H1 (cell line): Measurements from ENCODE around the gene AP1M1. TPM values are rescaled to one million over a fixed set of nuclear protein-coding genes. Genes with fewer than 3 reads are reported as not detected.

Source experiments
- SIX5 ChIP-seq: IDR thresholded peaks from 2 replicates; pipeline ENCODE4 v1.6.1; 2011; ENCODE audit warnings: mild to moderate bottlenecking, low read depth, low read length
- TEAD4 ChIP-seq: IDR thresholded peaks from 2 replicates; pipeline ENCODE4 v1.6.1; 2012; ENCODE audit warnings: low read depth, low read length, inconsistent platforms, mixed read lengths
- polyA plus RNA-seq, 7 experiments: library from polyadenylated mRNA; depleted of rRNA in 3 of 7; stranded (reverse) in 5 of 7; unstranded in 2 of 7; fragments of >200 nt in 5 of 7; fragments of 200-250 nt in 2 of 7; gene quantifications; 1 replicate in 5 of 7; 2 replicates in 1 of 7; 4 replicates in 1 of 7; pipeline versions ENCODE4 v1.2.1 to v1.2.3, GENCODE V29; 2011 to 2013; ENCODE audit warnings: missing spikeins in 2 of 7, mixed read lengths in 2 of 7
- total RNA-seq: library from RNA; stranded (reverse); fragmentation: NEBNext Ultra II Directional; extraction: Animal tissue kit (Norgen Biotek cat#: 25700); gene quantifications from 2 replicates; pipeline ENCODE4 v1.2.1, GENCODE V29; 2021

The AP1M1 gene
- total and polyA plus RNA-seq, 2 of the 8 experiments (the other 6 are each of a cell fraction or from before 2014, with no cell fraction given) = 30.9 to 37.5 TPM

- TF ChIP-seq SIX5 (no peak), TEAD4 (no peak)
Observed at GRCh38 chr19:16207063-16207462, 9.4 kb downstream of the AP1M1 start (continued).
